IMR-90 (cell line): ENCODE results near the gene B4GALNT2. TPM values are rescaled to one million over a fixed set of nuclear protein-coding genes. Genes with fewer than 3 reads are reported as not detected.

Source experiments
- ATAC-seq: fragments of 200-7000 bp; cut with Tn5 transposase; 2 replicates; pipeline ENCODE4 v1.9.1; 2020; ENCODE audit warnings: low read depth, mild to moderate bottlenecking, moderate library complexity
- BruUV-seq: library from RNA; stranded (reverse); fragments of 400-500 nt; replicated peaks from 2 replicates; lab custom pipeline; 2021; lab: Mats Ljungman, UMichigan
- CTCF ChIA-PET: fragments of 300-600 bp; formaldehyde crosslinking; extraction: SDS; loops from one replicate; lab custom pipeline; 2021; ENCODE audit warnings: antibody characterized with exemption; lab: Yijun Ruan, JAX
- POLR2A ChIA-PET: fragments of 300-600 bp; sonication (Branson Sonifier 250); formaldehyde crosslinking; loops from one replicate; lab custom pipeline; 2022; ENCODE audit warnings: antibody characterized with exemption; ENCODE audit not compliant: unreplicated experiment; lab: Charles Lee
- DNase-seq: peaks from one replicate; pipeline ENCODE4 v3.0.0; 2013
- H2AFZ ChIP-seq: replicated peaks from 2 replicates; pipeline ENCODE3; 2013; ENCODE audit warnings: low read length, mild to moderate bottlenecking; ENCODE audit not compliant: poor library complexity
- H2AK5ac ChIP-seq: 2 replicates; pipeline ENCODE4 v1.6.1; 2013; ENCODE audit warnings: low read depth, low read length, inconsistent platforms
- H2AK9ac ChIP-seq: replicated peaks from 2 replicates; pipeline ENCODE3; 2013; ENCODE audit warnings: mild to moderate bottlenecking, low read depth, low read length, moderate library complexity; ENCODE audit not compliant: poor library complexity
- H2BK120ac ChIP-seq: 2 replicates; pipeline ENCODE4 v1.6.1; 2013; ENCODE audit warnings: low read depth, low read length, inconsistent platforms
- H2BK15ac ChIP-seq: 3 replicates; pipeline ENCODE4 v1.6.1; 2013; ENCODE audit warnings: low read depth, low read length, inconsistent platforms
- H2BK20ac ChIP-seq: 2 replicates; pipeline ENCODE4 v1.6.1; 2013; ENCODE audit warnings: low read depth, mild to moderate bottlenecking, inconsistent platforms, low read length, moderate library complexity
- H2BK5ac ChIP-seq: 2 replicates; pipeline ENCODE4 v1.6.1; 2013; ENCODE audit warnings: mild to moderate bottlenecking, low read depth, low read length, inconsistent platforms; ENCODE audit not compliant: poor library complexity, severe bottlenecking
- H3K14ac ChIP-seq: replicated peaks from 2 replicates; pipeline ENCODE4 v1.6.1; 2013; ENCODE audit warnings: low read depth, low read length, inconsistent platforms
- H3K18ac ChIP-seq: 2 replicates; pipeline ENCODE4 v1.6.1; 2013; ENCODE audit warnings: low read depth, low read length, control low read depth
- H3K23ac ChIP-seq: 2 replicates; pipeline ENCODE4 v1.6.1; 2013; ENCODE audit warnings: low read depth, low read length, inconsistent platforms
- H3K27ac ChIP-seq: 2 replicates; pipeline ENCODE4 v1.5.1; 2013; ENCODE audit warnings: mild to moderate bottlenecking, control low read depth, low read length; ENCODE audit not compliant: insufficient read depth
- H3K27me3 ChIP-seq: 2 replicates; pipeline ENCODE4 v1.6.1; 2013; ENCODE audit warnings: low read length; ENCODE audit not compliant: control insufficient read depth, insufficient read depth
- H3K36me3 ChIP-seq: 2 replicates; pipeline ENCODE4 v1.6.1; 2013; ENCODE audit warnings: low read length, mixed read lengths; ENCODE audit not compliant: control insufficient read depth, insufficient read depth
- H3K4ac ChIP-seq: 2 replicates; pipeline ENCODE4 v1.6.1; 2013; ENCODE audit warnings: low read depth, low read length, inconsistent platforms
- H3K4me1 ChIP-seq: 2 replicates; pipeline ENCODE4 v1.6.1; 2013; ENCODE audit warnings: low read length, mixed read lengths; ENCODE audit not compliant: control insufficient read depth, insufficient read depth
- H3K4me2 ChIP-seq: 2 replicates; pipeline ENCODE4 v1.6.1; 2013; ENCODE audit warnings: low read depth, mild to moderate bottlenecking, control low read depth, low read length, moderate library complexity
- H3K4me3 ChIP-seq: 2 replicates; pipeline ENCODE4 v1.5.1; 2013; ENCODE audit warnings: low read depth, mild to moderate bottlenecking, control low read depth, low read length, moderate library complexity; ENCODE audit not compliant: insufficient read depth
- H3K56ac ChIP-seq: 2 replicates; pipeline ENCODE4 v1.6.1; 2013; ENCODE audit warnings: low read length, inconsistent platforms; ENCODE audit not compliant: insufficient read depth; ENCODE audit errors: extremely low read depth
- H3K79me1 ChIP-seq, 2 experiments: 2 replicates each; pipeline ENCODE4 v1.6.1; 2013; ENCODE audit warnings: low read length in 2 of 2, inconsistent platforms in 1 of 2, low read depth in 1 of 2
- H3K9ac ChIP-seq: 2 replicates; pipeline ENCODE4 v1.6.1; 2013; ENCODE audit warnings: low read depth, low read length, control low read depth
- H3K9me1 ChIP-seq: 2 replicates; pipeline ENCODE4 v1.6.1; 2013; ENCODE audit warnings: low read length, inconsistent platforms; ENCODE audit not compliant: insufficient read depth
- H3K9me3 ChIP-seq: 2 replicates; pipeline ENCODE4 v1.6.1; 2013; ENCODE audit warnings: low read length; ENCODE audit not compliant: control insufficient read depth, insufficient read depth
- H4K20me1 ChIP-seq: 2 replicates; pipeline ENCODE4 v1.6.1; 2013; ENCODE audit warnings: low read length, inconsistent platforms; ENCODE audit not compliant: insufficient read depth
- H4K5ac ChIP-seq: 2 replicates; pipeline ENCODE4 v1.6.1; 2013; ENCODE audit warnings: mild to moderate bottlenecking, low read depth, low read length, control low read depth
- H4K8ac ChIP-seq, 2 experiments: 2 replicates each; pipeline ENCODE4 v1.6.1; 2013; ENCODE audit warnings: low read depth in 2 of 2, low read length in 2 of 2, control low read depth in 1 of 2, inconsistent platforms in 1 of 2
- H4K91ac ChIP-seq: 2 replicates; pipeline ENCODE4 v1.6.1; 2013; ENCODE audit warnings: low read depth, low read length, inconsistent platforms; ENCODE audit not compliant: insufficient read depth
- BHLHE40 ChIP-seq: fragments of 150-350 bp; IDR thresholded peaks from 2 replicates; pipeline ENCODE4 v1.6.1; 2016; ENCODE audit warnings: mild to moderate bottlenecking, low read depth, low read length
- CEBPB ChIP-seq: IDR thresholded peaks from 2 replicates; pipeline ENCODE4 v1.6.1; 2012; ENCODE audit warnings: low read depth, low read length, improper control_type of control experiment
- CHD1 ChIP-seq: IDR thresholded peaks from 2 replicates; pipeline ENCODE4 v1.6.1; 2012; ENCODE audit warnings: low read depth, low read length, improper control_type of control experiment
- FOS ChIP-seq: fragments of 150-350 bp; IDR thresholded peaks from 2 replicates; pipeline ENCODE4 v1.6.1; 2016; ENCODE audit warnings: low read depth, low read length
- MAFK ChIP-seq: IDR thresholded peaks from 2 replicates; pipeline ENCODE4 v1.6.1; 2012; ENCODE audit warnings: low read depth, low read length, improper control_type of control experiment
- MAZ ChIP-seq: IDR thresholded peaks from 2 replicates; pipeline ENCODE4 v1.6.1; 2012; ENCODE audit warnings: low read depth, mild to moderate bottlenecking, low read length, improper control_type of control experiment, moderate library complexity, borderline replicate concordance
- MXI1 ChIP-seq: IDR thresholded peaks from 2 replicates; pipeline ENCODE4 v1.6.1; 2012; ENCODE audit warnings: low read depth, mild to moderate bottlenecking, low read length, moderate library complexity, borderline replicate concordance
- NFE2L2 ChIP-seq: fragments of 150-350 bp; IDR thresholded peaks from 2 replicates; pipeline ENCODE4 v1.6.1; 2016; ENCODE audit warnings: low read depth, mild to moderate bottlenecking, low read length
- POLR2A ChIP-seq: IDR thresholded peaks from 2 replicates; pipeline ENCODE4 v1.6.1; 2012; ENCODE audit warnings: mild to moderate bottlenecking, low read depth, low read length
- RAD21 ChIP-seq: IDR thresholded peaks from 2 replicates; pipeline ENCODE4 v1.6.1; 2012; ENCODE audit warnings: low read length, improper control_type of control experiment
- RCOR1 ChIP-seq: IDR thresholded peaks from 2 replicates; pipeline ENCODE4 v1.6.1; 2012; ENCODE audit warnings: mild to moderate bottlenecking, low read length, improper control_type of control experiment; ENCODE audit not compliant: insufficient replicate concordance
- RFX5 ChIP-seq: IDR thresholded peaks from 2 replicates; pipeline ENCODE4 v1.8.0; 2012; ENCODE audit warnings: low read depth, mild to moderate bottlenecking, low read length, moderate library complexity
- SMC3 ChIP-seq: fragments of 150-350 bp; IDR thresholded peaks from 2 replicates; pipeline ENCODE4 v1.6.1; 2016; ENCODE audit warnings: low read depth, mild to moderate bottlenecking, antibody characterized with exemption, low read length, moderate library complexity
- WGBS, 2 experiments: methylation state at CpG; one replicate each; pipeline versions ENCODE4 v1.1.5 to v1.1.7; 2013; ENCODE audit warnings: missing lambda C conversion rate in 2 of 2; ENCODE audit not compliant: insufficient read length in 1 of 2; ENCODE audit errors: extremely low coverage in 2 of 2; 5-methylcytosine and 5-hydroxymethylcytosine counted together
- dilution Hi-C: fragments of 300-500 bp; cut with HindIII; formaldehyde crosslinking; loops from one replicate; pipeline ENCODE4 v1.14.3; 2018; ENCODE audit warnings: low sequenced_read_pairs; ENCODE audit not compliant: unreplicated experiment
- in situ Hi-C: fragments of 300-500 bp; cut with MboI; formaldehyde crosslinking; loops from 3 replicates; pipeline ENCODE4 v1.14.3; 2019; ENCODE audit warnings: low sequenced_read_pairs, inconsistent platforms, mixed read lengths
- intact Hi-C: fragments of 100-400 bp; cut with micrococcal nuclease; formaldehyde crosslinking; loops from 2 replicates; pipeline ENCODE4 v1.10.0; 2022
- polyA plus RNA-seq, 3 experiments: library from polyadenylated mRNA; depleted of rRNA; stranded (reverse); fragments of >200 nt; gene quantifications; 2 replicates each; pipeline ENCODE4 v1.2.3, GENCODE V29; 2012; ENCODE audit warnings: low replicate concordance in 1 of 3
- total RNA-seq: library from RNA; depleted of rRNA; stranded (reverse); fragments of >200 nt; gene quantifications from 2 replicates; pipeline ENCODE4 v1.2.3, GENCODE V29; 2012
- TF ChIP-seq, protein P1 (sequence below): fragments of 150-350 bp; IDR thresholded peaks from 2 replicates; pipeline ENCODE4 v1.6.1; 2017; ENCODE audit warnings: mild to moderate bottlenecking, antibody characterized with exemption, low read length, low read depth
- TF ChIP-seq, protein P2 (sequence below): fragments of 150-350 bp; IDR thresholded peaks from 2 replicates; pipeline ENCODE4 v1.6.1; 2016; ENCODE audit warnings: low read depth, mild to moderate bottlenecking, low read length, moderate library complexity, borderline replicate concordance
- TF ChIP-seq, protein P3 (sequence below): conservative IDR thresholded peaks from 2 replicates; pipeline ENCODE4 v1.5.1; 2012; ENCODE audit warnings: mild to moderate bottlenecking, low read depth, low read length, improper control_type of control experiment

B4GALNT2 gene
- total and polyA plus RNA-seq, 2 of the 4 experiments (the other 2 are of a cell fraction) = not detected

DNA sequence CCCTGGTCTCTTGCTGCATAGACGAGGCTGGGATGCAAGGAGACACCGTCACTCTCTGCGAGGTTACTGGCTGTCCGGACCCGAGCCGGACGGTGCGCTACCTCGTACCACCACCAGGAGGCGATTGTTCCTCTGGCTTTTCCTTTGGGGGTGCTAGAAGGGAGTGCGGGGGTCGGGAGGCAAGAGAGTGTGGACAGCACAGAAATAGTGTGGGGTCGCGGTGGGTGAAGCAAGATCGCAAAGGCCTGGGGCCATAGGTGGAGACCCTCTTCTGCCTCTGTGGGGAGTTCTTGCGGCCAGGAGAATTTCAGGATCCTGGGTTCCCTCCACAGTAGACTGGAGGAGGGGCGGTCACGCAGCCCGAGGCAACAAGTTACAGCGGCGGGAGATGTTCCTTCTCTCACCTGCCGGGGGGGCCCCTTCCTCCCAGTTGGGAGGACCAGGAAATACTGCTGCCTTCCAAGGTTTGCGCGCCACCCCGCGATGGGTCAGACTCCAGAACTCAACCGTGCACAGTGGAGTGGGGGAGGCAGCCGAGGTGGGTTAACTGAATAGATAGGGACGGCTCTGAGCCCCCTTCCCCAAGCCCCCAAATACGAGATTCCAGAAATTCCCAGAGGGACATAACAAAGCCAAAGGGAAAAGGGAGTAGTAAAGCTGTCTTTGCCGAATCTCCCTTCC lies 91.1 kb downstream of the B4GALNT2 start:
- CTCF ChIA-PET = no interaction called here

More for the DNA sequence above, 91.1 kb downstream of the B4GALNT2 start:
- Histone ChIP-seq H2BK5ac (no peak overlapping the region), H2BK15ac (no peak overlapping the region), H3K14ac (no peak overlapping the region), H3K9me1 (no peaks in the 10 kb centered on the region), H3K23ac (no peak overlapping the region), H4K20me1 (no peaks in the 10 kb centered on the region), H3K27ac (no peak overlapping the region), H3K4me2 (peak overlapping the region; percentile 83), H2AFZ (peak overlapping the region; percentile 74), H2AK5ac (no peak overlapping the region), H3K27me3 (peaks cover 47% of the 10 kb centered on the region), H3K4ac (no peak overlapping the region), H2BK120ac (no peak overlapping the region), H3K56ac (no peak overlapping the region), H4K91ac (no peak overlapping the region), H3K36me3 (no peaks in the 10 kb centered on the region), H4K5ac (no peak overlapping the region), H3K4me3 (no peak overlapping the region), H3K79me1 (no peaks in the 10 kb centered on the region), H2BK20ac (no peak overlapping the region), H3K4me1 (no peaks in the 10 kb centered on the region; the same call in 1 of the 2 replicates), H3K9me3 (no peaks in the 10 kb centered on the region), H2AK9ac (peak overlapping the region; percentile 70), H3K9ac (no peak overlapping the region), H4K8ac (no peak overlapping the region), H3K18ac (no peak overlapping the region)
- DNase-seq (peak; percentile 10), ATAC-seq (peak; percentile 81)
- no TSS peak for BruUV-seq
- TF ChIP-seq RCOR1 (no peak), CHD1 (no peak), POLR2A (no peak), CEBPB (no peak), MAZ (no peak), MXI1 (no peak), SMC3 (peak; percentile 60), RAD21 (peak; percentile 48), FOS (no peak), MAFK (no peak), BHLHE40 (no peak), RFX5 (no peak), NFE2L2 (no peak)
- TF ChIP-seq, protein P1, sequence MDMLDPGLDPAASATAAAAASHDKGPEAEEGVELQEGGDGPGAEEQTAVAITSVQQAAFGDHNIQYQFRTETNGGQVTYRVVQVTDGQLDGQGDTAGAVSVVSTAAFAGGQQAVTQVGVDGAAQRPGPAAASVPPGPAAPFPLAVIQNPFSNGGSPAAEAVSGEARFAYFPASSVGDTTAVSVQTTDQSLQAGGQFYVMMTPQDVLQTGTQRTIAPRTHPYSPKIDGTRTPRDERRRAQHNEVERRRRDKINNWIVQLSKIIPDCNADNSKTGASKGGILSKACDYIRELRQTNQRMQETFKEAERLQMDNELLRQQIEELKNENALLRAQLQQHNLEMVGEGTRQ = no peak
- TF ChIP-seq, protein P2, sequence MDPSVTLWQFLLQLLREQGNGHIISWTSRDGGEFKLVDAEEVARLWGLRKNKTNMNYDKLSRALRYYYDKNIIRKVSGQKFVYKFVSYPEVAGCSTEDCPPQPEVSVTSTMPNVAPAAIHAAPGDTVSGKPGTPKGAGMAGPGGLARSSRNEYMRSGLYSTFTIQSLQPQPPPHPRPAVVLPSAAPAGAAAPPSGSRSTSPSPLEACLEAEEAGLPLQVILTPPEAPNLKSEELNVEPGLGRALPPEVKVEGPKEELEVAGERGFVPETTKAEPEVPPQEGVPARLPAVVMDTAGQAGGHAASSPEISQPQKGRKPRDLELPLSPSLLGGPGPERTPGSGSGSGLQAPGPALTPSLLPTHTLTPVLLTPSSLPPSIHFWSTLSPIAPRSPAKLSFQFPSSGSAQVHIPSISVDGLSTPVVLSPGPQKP = no peak
- TF ChIP-seq, protein P3, sequence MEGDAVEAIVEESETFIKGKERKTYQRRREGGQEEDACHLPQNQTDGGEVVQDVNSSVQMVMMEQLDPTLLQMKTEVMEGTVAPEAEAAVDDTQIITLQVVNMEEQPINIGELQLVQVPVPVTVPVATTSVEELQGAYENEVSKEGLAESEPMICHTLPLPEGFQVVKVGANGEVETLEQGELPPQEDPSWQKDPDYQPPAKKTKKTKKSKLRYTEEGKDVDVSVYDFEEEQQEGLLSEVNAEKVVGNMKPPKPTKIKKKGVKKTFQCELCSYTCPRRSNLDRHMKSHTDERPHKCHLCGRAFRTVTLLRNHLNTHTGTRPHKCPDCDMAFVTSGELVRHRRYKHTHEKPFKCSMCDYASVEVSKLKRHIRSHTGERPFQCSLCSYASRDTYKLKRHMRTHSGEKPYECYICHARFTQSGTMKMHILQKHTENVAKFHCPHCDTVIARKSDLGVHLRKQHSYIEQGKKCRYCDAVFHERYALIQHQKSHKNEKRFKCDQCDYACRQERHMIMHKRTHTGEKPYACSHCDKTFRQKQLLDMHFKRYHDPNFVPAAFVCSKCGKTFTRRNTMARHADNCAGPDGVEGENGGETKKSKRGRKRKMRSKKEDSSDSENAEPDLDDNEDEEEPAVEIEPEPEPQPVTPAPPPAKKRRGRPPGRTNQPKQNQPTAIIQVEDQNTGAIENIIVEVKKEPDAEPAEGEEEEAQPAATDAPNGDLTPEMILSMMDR = peak; percentile 72
- intact Hi-C loops (no loop called here), in situ Hi-C loops (no loop called here), dilution Hi-C loops (no loop called here)
- POLR2A ChIA-PET = no interaction called here
- WGBS, 2 experiments = 4% methylated on average over 5 of the region's 31 CpGs; no CpG with 5 or more reads in 1 of the 2 experiments
